Measurements from ENCODE around the gene MADCAM1.
"Not testable (repeated sequence)": the region's sequence is repeated elsewhere in the genome, so short reads cannot be mapped to it uniquely, and the experiment has no call there.

The MADCAM1 gene

DNA sequence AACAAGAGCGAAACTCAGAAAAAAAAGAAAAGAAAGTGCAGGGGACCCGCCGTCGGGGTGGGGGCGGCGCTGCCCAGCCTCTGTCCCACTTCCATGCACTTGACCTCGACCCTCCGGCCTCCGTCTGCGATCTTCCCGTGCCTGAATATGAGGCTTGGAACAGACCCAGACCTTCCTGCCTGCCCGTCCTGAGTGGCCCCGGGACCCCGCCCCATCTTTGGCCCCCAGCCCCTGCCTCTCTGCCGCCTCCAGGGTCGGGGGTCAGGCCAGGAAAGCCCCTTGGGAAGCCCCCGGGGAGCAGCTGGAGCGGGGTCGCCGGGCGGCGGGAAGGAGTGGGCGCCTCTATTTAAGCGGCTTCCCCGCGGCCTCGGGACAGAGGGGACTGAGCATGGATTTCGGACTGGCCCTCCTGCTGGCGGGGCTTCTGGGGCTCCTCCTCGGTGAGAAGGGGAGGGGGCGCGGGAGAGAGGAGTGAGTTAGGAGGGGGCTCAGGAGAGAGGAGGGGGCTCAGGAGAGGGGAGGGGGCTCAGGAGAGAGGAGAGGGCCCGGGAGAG is at the start of gene MADCAM1:
MADCAM1 (plus strand) TSS at position 375 of the 554 bp plus-strand sequence; CDS start at position 389, 14 bp downstream.
- DNase-seq (ENCODE audit: extremely low read depth in 1 of 2, low read depth in 1 of 2), result no peak

DNA sequence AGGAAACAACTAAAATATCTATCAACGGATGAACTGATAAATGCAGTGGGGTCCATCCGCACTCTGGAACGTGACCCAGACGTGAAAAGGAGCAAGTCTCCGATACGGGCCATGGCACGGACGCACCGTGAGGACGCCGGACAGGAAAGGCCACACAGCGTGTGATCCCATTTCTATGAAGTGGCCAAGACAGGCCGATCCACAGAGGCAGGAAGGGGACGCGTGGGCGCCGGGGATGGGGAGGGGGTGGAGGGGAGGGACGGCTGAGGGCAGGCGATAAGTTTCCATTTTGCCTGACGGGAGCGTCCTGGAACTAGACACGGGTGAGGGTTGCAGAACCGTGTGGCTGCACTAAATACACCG is 49.2 kb upstream of the MADCAM1 start:
- DNase-seq (ENCODE audit: extremely low read depth in 1 of 2, low read depth in 1 of 2), result no peak

DNA sequence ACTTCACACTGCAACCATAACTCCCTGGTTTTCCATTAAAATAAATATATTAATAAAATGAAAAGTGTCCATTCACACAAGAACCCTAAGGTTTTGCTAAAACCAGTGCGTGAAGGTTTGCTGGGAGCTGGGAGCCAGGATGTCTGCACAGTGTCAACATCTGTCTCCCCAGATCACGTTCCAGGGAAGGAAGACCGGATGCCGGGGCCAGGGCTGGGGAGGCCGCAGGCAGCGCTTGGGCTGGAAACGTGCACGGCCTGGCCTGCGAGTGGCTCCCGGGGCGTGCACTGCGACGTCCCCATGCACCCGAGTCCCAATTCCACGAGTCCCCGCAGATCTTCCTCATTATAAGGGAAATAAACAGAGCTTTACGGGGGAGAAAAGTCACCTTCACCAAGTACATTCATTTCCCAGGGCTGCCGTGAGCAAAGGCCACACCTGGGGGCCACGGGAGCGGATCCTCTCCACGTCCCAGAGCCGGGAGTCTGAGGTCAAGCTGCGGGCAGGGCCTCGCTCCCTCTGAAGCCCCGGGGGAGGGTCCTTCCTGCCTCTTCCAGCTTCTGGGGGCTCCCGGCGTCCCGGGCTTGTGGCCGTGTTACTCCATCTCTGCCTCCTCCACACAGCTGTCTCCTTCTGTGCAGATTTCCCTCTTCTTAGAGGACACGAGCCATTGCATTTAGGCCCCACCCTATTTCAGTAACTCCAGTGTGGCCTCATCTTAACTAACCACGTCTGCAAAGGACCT is 48.3 kb upstream of the MADCAM1 start:
- DNase-seq (ENCODE audit: extremely low read depth in 1 of 2, low read depth in 1 of 2), result no peak

DNA sequence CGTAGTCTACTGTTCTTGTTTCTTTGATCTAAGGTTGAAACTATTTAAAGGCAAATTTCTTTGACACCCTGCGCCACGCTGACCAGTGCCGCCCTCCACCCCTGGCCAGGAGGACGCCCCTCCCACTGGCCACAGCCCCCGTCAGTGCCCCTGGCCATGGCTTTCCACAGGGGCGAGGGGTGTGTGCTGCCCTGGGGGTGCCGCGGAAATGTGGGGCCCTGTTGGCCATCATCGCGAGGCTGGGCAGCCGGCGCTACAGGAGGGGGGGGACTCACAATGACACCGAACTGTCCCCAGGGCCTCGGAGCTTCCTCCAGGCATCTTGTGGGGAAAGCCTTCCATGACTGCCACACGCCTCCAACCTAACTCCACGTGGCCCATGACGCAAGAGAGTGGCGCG is 46.4 kb upstream of the MADCAM1 start:
- no peak for DNase-seq (ENCODE audit: extremely low read depth in 1 of 2, low read depth in 1 of 2)

DNA sequence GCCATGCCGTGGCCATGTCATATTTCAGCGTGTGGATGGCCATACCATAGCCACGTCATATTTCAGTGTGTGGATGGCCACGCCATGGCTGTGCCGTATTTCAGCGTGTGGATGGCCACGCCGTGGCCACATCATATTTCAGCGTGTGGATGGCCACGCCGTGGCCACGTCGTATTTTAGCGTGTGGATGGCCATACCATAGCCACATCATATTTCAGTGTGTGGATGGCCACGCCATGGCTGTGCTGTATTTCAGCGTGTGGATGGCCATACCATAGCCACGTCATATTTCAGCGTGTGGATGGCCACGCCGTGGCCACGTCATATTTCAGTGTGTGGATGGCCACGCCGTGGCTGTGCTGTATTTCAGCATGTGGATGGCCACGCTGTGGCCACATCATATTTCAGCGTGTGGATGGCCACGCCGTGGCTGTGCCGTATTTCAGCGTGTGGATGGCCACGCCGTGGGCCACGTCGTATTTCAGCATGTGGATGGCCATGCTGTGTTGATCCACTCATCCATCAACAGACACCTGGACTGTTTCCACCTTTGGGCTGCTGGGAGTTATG is 45.3 kb upstream of the MADCAM1 start:
- DNase-seq (ENCODE audit: extremely low read depth in 1 of 2, low read depth in 1 of 2), result not testable (repeated sequence)

DNA sequence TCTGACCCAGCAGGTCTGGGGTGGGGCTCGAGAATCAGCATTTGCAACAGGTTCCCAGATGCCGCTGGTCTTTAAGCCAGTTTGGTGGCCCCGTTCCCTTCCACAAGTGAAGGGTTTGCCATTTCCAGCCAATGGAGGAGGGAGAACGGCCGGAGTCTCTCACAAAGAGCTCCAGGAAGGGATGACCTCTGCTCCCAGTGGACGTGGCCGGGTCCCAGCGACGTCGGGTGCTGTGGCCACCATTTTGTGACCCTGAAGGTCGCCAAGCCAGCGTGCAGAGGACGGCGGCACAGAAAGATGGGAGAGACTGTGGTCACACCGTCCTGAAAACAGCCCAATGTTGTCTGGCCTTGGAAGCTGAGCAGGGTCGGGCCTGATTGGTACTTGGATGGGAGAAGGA is 43.5 kb upstream of the MADCAM1 start:
- DNase-seq (ENCODE audit: extremely low read depth in 1 of 2, low read depth in 1 of 2), result no peak

DNA sequence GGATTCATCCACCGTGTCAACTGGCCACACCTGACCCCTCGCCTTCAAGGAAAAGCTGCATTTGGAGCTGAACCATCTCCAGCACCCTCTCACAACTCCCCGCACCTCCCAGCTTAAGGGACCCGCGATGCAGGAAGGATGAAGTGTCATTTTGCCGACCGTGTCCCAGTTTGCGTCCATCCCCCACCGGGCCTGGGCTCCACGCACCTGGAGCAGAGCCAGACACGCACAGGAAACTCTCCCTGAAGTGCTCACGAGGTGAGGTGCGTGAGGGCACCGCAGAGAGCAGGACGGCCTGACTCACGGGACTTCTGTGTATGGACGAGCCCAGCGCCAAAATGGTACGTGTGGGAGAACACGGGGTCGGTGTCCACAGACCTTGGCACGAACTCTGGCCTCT is 42.7 kb upstream of the MADCAM1 start:
- DNase-seq (ENCODE audit: extremely low read depth in 1 of 2, low read depth in 1 of 2), result no peak

DNA sequence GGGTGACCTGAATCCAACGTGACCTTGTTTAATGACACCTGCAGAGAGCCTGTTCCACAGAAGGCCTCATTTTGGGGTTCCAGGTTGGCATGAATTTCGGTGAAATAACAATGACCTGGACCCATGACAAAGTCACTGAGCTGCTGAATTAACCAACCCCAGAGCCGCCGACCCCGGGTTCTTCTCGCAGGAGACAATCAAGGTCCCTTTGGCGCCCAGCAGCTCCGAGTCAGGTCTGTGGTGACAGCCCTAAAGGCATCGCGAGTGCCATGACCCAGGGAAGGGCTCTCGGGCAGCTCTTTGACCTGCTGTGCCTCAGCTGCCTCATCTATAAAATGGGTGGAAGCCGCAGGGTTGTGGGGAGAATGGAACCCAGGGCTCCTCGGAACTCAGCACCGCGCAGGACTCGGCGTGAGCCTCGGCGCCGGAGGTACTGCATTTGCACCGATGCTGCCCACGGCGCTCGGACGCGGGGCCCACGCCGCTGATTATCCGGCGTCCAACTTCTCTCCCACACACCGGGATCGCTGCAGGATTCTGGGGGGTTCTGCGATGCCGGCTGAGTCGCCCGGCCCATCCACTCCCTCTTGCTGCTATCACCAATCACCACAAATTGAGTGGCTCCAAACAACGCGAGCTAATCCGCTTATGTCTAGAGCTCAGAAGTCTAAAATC is 41.1 kb upstream of the MADCAM1 start:
- no peak for DNase-seq (ENCODE audit: extremely low read depth in 1 of 2, low read depth in 1 of 2)

DNA sequence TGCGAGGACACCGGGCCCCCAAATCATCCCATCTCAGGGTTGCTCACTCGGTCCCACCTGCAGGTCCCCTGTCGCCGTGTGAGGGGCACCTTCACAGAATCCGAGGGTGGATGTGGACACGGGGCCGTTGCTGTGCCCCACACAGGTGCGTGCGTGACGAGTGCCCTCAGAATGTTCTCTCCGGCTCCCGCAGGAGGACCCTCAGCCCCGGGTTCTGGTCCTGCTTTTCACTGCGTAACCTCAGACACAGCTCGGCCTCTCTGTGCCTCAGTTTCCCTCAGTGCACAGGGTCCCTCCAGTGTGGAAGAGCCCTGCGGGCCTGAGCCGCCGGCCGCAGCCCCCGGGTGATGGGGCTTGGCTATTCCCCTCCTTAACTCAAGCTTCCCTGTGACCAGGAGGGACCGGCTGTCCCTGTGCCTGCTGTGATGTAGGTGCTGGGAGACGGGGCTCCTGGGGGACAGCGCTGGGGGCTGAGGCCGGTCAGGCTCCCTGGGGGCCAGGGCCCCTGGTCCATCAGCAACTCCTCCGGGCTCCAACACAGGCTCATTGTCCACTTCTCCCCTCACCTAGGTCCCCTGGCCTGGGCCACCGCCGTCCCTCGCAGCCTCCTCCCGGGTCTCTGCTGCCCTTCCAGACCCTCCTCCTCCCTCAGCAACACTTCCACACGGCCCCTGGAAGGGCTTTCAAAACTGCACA is 40.3 kb upstream of the MADCAM1 start:
- no peak for DNase-seq (ENCODE audit: extremely low read depth in 1 of 2, low read depth in 1 of 2)

DNA sequence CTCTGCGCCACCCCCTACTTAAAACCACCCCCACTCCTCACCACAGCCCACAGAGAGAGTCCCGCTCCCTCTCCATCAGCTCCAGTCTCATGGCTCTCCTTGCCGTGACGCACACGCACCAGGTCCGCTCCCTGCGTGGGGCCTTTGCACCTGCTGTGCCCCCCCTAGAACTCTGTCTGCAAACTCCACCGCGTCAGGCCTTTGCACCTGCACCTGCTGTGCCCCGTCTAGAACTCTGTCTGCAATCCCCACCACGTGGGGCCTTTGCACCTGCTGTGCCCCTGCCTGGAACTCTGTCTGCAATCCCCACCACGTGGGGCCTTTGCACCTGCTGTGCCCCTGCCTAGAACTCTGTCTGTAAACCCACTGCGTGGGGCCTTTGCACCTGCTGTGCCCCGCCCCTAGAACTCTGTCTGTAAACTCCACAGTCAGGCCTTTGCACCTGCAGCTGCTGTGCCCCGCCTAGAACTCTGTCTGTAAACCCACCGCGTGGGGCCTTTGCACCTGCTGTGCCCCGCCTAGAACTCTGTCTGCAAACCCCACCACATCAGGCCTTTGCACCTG is 39.7 kb upstream of the MADCAM1 start:
- no peak for DNase-seq (ENCODE audit: extremely low read depth in 1 of 2, low read depth in 1 of 2)

DNA sequence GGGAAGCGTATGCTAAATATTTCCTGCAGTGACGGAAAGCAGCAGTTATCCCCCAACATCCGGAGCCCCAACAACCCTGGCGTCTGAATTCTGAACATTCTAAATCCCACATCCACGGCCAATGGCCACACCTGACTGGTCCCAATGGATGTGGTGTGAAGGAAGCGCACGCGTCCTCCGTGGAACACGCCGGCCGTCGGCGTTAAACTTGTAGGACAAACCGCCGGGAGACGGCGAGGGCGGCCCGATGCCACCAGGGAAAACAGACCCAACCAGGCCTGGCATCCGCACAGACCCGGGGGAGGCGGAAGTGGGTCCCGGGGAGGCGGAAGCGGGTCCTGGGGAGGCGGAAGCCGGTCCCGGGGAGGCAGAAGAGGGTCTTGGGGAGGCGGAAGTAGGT is 38.6 kb upstream of the MADCAM1 start:
- no peak for DNase-seq (ENCODE audit: extremely low read depth in 1 of 2, low read depth in 1 of 2)

DNA sequence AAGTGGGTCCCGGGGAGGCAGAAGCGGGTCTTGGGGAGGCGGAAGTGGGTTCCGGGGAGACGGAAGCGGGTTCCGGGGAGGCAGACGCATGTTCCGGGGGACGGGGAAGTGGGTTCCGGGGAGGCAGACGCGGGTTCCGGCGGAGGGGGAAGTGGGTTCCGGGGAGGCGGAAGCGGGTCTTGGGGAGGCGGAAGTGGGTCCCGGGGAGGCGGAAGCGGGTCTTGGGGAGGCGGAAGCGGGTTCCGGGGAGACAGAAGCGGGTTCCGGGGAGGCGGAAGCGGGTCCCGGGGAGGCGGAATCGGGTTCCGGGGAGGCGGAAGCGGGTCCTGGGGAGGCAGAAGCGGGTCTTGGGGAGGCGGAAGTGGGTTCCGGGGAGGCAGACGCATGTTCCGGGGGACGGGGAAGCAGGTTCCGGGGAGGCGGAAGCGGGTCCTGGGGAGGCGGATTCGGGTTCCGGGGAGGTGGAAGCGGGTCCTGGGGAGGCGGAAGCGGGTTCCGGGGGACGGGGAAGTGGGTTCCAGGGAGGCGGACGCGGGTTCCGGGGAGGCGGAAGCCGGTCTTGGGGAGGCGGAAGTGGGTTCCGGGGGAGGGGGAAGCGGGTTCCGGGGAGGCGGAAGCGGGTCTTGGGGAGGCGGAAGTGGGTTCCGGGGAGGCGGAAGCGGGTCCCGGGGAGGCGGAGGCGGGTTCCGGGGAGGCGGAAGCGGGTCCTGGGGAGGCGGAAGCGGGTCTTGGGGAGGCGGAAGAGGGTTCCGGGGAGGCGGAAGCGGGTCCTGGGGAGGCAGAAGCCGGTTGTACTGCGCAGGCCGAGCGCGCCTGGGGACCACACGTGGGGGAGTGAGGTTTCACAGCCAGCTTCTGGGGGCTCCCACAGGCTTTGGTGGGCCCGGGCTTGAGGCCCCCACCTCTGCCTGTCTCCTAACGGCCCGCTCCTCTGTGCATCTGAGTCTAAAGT is 37.9 kb upstream of the MADCAM1 start:
- DNase-seq (ENCODE audit: extremely low read depth in 1 of 2, low read depth in 1 of 2), result no peak

DNA sequence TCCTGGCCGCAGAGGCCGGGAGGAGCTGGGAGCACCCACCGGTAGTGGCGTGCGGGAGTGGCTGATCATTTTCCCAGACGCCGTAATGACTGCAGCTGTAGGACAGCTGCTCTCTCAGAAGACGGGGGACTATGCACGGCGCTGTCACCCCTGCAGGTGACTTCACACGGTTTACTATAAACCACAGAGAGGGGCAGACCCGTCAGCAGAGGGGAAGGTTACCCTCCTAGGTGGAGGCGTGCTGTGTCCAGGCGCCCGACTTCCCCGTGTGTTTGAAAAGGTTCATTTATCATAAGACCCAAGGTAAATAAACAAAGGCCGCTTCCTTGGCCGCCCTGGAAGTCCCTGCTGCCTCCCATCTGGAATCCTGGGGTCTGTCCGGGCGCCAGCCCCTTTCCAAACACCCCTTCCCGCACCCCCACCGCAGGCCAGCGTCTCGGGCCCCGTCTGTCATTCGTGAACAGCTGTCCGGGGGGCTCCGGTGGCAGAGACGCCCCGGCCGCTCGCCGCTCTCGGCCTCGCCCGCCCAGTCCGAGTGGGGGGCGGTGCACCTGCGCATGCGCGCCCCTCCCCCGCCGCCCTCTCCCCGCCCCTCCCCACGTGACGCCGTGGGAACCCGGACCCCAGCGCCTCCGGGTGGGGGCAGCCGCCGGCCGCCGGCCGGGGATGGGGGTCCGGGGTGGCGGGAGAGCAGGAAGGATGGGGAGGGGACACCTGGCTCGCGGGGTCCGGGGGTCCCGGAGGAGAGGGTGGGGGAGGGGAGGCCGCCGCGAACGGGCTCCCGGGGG is 36.4 kb upstream of the MADCAM1 start:
- no peak for DNase-seq (ENCODE audit: extremely low read depth in 1 of 2, low read depth in 1 of 2)

DNA sequence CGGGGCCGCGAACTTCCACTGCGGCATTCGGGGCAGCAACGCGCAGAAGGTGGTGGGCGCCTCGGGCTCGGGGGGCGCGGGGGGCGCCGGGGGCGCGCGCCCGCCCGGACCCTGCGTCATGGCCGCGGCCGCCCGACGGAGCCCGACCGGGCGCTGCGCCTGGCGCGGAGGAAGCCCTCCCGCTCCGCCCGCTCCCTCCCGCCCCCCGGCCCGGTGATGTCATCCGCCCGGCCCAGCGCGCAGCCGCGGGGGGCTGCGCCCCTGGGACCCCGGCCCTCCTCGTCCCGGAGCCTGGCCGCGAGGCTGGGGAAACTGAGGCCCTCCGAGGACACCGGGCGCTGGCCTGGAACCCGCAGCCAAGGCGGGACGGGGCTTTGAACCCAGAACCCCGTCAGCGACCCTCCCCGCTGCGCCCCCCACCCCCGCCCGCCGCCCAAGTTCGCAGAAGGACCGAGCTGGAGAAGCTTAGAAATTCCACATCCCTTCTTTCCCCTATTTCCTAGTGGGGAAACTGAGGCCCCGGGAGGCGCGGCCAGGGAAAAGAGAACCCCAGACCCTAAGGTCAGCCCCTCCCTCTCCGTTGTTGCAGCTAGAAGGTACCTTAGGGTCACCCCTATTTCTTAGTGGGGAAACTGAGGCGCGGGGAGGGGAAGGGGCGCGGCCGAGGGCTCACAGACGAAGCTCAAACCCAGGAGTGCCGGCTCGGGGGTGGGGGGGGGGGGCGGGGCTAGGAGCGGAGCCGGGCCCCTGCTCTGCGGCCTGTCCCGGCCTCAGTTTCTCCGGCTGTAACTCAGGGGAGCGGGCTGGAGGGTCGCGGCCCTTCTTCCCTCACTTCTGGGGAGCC is 35.2 kb upstream of the MADCAM1 start, which contains the start of gene SHC2:
SHC2 (minus strand) TSS at position 157 of the 844 bp plus-strand sequence; CDS start at position 120, 37 bp downstream.
- no peak for DNase-seq (ENCODE audit: extremely low read depth in 1 of 2, low read depth in 1 of 2)

DNA sequence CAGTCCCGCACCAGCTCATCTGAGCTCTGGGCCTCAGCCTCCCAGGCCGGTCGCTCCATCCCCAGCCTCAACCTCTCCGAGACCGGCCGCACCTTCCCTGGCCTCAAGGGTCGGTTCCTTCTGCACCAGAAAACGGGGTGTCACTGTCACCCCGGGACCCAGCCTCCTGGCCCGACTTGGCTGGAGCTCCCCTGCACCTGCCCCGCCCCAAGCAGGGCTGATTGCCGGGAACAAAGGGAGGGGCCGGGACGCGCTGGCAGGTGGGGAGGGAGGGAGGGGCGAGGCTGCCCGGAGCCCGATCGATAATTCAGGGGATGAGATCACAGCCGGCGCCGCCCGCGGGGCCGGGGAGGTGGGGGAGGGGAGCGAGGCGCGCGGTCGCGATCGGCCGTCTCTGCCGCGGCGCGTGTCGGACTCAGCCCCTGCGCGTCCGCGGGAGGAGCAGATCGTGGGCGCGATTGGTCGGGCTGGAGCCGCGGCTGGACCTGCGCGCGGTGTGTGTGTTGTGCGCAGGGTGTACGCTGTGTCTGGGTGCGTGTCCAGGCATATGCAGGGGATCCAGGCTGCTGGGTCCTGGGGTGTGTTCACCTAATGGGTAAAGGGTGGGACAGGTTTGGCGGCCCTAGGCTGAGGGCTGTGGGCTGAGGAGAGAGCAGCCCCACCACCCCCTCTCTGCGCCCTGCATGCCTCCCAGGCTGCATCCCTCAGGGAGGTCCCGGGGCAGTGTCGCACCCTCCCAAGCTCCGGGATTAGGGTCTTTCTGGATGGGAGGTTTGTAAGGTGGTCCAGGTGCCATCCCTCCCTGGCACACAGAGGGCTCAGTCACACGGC is 34.4 kb upstream of the MADCAM1 start:
- no peak for DNase-seq (ENCODE audit: extremely low read depth in 1 of 2, low read depth in 1 of 2)

DNA sequence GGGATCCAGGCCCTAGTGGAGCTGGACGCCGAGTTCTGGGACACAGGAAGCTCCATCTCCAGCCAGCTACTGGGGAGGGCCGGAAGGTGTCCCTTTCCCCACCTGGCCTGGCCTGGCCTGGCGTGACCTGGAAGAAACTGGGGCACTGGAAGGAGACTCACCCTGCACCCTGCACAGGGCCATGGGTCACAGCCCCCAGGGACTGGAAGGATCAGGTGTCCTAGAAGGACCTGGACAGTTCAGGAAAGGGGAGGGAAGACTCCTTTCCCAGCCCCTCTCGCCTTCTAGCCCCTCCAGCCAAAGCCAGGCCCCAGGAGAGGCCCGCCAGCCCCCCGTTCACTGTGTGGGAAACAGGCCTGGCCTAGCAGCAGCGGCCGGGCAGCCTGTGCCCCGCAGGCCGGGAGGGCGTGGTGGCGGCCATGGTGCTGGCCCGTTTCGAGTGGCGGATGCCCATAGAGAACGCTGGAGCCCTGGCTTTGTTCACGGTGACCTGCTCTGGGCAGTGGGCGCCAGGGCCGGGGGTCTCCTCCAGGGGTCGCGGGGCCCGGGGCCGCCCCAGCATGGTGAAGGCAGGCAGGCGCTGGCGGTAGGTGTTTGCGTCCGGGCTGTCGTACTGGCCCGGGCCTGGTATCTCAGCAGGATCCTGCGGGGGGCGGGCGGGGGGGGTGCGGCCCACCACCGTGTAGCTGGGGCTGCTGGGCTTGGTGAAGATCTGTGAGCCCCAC is 32.6 kb upstream of the MADCAM1 start:
- no peak for DNase-seq (ENCODE audit: extremely low read depth in 1 of 2, low read depth in 1 of 2)

DNA sequence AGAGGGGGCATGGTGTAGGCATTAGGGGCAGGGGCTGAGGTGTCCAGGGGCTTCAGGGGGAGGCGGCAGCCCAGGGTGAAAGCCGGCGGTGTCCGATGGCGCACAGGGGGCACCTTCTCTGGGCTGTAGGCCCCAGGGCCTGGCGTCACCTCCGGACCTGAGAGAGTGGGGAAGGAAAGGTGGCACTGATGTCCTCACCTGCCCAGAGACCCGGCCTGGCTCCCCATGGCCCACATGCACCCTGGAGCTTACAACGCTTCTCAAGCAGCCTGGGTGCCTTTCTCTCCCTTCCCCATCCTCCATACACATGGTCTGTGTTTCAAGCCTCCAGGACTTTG is 32.1 kb upstream of the MADCAM1 start:
- DNase-seq (ENCODE audit: extremely low read depth in 1 of 2, low read depth in 1 of 2), result no peak

Data from activated CD8-positive, alpha-beta memory T cell treated with anti-CD3 and anti-CD28 coated beads for 1 hour (primary cell).